GM10847 (cell line): ENCODE results near the gene PPM1J.

ENCODE experiments used
- POLR2A ChIP-seq: IDR thresholded peaks from 2 replicates; pipeline ENCODE4 v1.6.1; 2011; ENCODE audit not compliant: insufficient read length; ENCODE audit errors: extremely low read depth

Gene PPM1J, protein sequence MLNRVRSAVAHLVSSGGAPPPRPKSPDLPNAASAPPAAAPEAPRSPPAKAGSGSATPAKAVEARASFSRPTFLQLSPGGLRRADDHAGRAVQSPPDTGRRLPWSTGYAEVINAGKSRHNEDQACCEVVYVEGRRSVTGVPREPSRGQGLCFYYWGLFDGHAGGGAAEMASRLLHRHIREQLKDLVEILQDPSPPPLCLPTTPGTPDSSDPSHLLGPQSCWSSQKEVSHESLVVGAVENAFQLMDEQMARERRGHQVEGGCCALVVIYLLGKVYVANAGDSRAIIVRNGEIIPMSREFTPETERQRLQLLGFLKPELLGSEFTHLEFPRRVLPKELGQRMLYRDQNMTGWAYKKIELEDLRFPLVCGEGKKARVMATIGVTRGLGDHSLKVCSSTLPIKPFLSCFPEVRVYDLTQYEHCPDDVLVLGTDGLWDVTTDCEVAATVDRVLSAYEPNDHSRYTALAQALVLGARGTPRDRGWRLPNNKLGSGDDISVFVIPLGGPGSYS

DNA sequence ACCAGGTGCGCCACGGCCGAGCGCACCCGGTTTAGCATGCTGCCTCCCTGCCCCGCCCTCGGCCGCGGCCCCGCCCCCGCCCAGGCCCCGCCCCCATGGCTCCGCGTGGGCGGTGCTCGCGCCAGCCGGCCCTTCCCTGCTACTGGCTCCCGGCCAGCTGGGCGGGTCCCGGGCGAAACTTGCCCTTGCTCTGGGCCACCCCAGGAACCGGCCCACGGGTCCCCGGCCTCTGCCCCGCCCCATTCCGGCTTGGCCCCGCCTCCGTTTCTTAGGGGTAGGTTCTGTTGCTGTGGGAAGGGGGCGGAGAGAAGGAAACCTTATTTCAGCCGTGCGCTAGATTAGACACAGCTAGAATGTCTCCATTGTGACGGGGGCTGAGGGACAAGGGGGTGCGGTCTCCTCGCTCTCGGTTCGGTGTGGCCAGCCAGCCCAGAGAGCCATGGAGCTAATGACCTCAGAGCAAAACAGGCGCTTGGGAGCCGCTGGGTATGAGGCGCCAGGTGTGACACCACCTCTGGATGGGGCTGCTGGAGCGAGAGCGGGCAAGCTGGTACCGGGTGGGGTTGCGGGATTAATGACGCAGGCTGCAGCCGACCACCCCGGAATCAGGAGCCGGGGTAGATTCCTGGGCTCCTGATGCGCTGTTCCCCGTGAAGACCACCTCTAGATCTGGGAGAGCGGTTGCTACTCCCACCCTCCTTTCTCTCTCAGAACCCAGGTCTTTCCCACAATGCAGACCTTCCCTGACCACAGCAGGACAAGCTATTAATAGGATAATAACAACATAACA lies at the start of gene PPM1J:
Gene PPM1J (minus strand): TSS at position 69 of the 790 bp plus-strand sequence. CDS start 31 bp downstream, at position 38.
- no peak for TF ChIP-seq POLR2A

DNA sequence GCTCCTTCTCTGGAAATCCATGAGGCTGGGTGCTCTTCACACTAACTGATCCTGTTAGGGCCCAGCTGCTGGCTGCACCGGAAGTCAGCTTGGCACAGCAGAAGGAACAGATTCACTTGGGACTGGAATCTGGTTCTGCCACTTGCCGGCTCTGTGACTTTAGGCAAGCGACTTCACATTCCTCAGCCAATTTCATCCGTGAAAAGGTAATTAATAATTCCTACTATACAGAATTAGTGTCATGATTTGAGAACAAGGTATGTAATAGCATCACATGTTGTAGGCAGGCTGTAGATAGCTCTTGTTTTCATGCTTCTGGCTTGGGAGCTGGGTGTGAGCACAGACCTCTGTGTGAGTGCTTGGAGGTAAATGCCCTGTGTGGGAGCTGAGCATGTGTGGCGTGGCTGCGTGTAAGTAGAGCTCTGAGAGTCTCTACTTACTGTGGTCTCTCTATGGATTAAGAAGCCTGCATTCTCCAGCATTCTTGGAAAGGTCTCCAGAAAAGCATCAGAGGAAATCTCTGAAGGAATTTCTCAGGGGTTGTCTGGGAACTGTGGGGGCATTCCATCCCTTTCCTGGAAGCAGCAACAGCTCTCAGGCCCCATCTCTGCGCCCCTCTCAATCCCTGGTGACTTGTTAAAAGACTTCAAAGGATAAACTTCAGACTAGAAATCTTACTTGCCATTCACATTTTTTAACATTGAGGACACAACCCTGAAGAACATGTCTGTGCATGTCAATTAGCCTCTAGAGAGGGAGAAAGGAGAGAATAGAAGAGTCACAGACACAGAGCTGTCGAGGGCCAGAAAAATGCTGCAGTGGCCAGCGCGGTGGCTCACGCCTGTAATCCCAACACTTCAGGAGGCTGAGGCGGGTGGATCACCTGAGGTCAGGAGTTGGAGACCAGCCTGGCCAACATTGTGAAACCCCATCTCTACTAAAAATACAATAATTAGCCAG lies 47.7 kb upstream of the PPM1J start:
- TF ChIP-seq POLR2A: no peak

DNA sequence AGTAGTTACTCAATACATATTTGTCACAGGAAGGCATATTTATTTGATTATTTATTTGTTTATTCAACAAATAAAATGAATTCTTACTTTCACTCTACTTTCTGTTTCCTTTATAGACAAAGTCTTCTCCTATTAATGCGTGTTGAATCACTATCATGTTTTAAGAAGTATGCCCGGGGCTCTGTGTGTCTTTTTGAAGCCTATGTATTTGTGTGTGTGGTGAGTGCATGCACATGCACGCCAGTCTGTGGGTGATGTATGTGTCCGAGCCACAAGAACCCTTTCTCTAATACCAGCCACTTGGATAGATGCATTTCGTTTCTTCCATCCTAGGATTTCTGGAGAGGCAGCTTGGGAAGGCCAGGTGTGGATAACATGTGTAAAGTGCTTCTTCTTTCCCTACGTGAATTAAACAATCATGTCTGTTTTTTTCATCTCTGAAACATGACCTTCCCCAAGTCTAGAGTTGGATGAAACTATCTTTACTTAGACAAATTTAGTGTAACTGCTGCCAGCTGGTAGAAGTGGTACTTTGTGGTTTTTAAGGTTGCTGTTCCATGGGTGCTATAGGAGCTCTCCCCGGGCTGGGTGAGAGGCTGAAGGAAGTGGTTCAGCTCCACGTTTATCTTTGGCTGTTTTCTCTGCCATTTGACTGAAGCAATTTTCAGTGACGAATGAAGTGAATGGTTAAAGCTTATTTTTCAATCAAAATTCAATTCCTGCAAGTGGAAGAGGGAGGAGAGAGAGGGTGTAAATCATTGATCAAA lies 46.8 kb upstream of the PPM1J start:
- TF ChIP-seq POLR2A: no peak

DNA sequence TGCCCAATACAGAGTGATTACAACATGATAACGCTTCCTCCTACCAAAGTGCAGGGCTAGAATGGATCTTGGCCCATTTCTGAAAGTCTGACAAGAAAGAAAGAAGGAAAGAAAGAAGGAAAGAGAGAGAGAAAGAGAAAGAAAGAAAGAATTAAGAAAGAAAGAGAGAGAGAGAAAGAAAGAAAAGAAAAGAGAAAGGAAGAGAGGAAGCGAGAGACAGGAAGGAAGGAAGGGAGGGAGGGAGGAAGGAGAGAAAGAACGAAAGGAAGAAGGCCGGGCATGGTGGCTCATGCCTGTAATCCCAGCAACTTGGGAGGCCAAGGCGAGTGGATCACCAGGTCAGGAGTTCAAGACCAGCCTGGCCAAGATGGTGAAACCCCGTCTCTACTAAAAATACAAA lies 44.1 kb upstream of the PPM1J start:
- no peak for TF ChIP-seq POLR2A

DNA sequence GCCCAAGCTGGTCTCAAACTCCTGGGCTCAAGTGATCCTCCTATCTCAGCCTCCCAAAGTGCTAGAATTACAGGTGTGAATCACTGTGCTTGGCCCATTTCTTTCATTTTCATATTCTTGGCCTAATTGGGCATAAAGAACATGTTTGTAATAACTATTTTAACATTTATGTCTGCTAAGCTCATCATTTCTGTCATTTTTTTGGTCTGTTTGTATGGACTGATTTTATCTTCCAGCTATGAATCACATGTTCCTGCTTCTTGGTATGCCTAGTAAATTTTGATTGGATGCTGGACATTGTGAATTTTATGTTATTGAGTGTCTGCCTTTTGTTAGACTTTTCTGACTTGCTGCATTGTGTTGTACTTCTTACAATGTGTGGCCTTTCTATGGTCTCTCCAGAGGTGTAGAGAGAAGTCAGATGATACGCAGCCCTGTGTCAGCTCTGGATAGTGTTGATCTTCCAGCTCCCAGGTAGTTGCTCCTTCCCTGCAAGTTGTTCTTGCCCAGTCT lies 39.0 kb upstream of the PPM1J start:
- no peak for TF ChIP-seq POLR2A

DNA sequence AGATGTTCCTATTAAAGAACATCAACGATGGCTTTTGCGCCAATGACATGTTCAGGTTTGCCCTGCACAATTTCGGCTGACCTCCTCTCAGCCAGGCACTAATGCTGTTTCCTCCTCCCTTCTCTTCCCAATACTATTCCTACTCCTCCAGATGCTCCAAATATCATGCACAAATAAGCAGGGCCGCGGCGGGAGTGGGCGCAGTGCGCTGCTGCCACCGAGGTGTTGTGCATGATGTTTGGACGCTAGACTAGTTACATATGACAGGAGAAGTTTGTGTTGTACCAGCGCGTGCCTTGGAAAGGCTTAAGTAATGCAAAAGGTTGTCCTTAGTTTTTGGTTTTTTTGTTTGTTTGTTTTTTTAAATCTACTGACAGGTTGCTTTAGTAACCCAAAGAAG lies 33.3 kb upstream of the PPM1J start:
- TF ChIP-seq POLR2A: no peak

DNA sequence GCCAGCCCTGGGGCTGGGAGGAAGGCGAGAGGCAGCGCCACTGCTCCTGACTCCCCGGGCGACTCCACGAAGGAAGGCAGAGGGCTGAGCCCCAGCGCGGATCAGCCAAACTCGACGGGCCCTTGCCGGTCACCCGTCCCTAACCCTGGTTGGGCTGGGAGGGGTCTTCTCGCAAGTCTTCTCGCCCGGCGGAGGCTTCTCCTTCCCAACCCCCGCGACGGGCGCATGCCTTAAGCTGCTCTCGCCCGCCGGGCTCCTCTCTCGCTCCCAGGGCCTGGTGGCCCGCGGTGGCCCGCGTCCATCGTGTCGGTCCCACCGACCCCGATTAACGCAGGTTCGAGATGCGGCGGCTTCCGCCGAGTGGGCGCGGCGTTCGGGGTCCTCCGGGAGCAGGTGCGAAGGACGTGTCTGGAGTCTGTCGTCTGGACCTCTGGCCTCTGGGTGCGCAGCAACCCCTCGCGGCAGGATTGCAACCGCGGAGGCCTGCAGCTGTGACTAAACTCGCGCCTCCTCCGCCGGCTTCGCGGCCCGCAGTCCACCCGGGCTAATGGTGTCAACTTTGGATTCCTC lies 29.0 kb upstream of the PPM1J start:
- no peak for TF ChIP-seq POLR2A

DNA sequence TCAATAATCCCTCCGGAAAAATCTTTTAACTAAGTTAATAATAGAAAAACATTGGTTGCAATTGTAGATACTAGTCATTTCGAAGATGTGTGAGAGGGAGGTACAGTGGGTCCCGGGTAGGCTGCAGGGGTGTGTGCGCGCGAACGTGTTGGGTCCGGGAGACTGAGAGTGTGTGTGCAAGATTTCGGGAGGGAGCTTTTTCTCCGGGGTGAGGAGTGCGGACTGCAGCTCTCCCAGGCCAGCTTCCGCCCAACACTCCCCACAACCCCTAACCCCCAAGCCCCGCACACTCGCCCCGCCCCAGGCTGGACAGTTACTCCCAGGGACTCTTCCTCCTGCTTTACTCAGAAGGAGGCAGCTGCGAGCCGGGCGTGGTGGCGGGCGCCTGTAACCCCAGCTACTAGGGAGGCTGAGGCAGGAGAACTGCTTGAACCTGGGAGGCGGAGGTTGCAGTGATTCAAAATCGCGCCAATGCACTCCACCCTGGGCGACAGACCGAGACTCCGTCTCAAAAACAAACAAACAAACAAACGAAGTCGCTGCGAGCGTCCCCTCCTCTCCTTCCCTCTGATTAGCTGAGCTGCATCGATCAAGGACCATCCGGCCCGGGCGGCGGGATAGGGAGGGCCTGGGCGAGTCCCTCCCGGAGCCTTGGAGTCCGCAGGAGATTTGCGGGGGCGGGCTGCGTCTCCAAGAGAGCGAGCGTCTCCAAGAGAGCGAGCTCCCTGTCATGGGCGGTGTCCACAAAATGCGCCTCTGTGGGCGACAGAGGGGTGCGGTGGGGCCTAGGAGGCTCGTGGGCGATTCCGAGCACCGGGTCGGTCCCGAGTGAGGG lies 28.3 kb upstream of the PPM1J start:
- no peak for TF ChIP-seq POLR2A

DNA sequence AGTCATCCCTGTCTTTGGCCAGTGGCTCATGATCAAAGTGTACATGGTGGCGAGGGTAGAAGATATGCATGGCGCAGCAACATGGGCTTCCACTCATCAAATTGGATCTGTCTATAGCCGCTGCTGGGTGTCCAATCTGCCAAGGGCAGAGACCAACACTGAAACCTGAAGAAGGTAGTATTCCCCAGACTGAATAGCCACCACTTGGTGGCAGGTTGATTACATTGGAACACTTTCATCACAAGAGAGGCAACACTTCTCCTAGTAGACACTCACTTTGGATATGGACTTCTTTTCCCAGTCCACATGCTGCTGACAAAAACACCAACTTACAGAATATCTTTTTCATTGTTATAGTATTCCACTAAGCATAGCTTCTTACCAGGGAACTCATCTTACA lies 22.4 kb upstream of the PPM1J start:
- no peak for TF ChIP-seq POLR2A

DNA sequence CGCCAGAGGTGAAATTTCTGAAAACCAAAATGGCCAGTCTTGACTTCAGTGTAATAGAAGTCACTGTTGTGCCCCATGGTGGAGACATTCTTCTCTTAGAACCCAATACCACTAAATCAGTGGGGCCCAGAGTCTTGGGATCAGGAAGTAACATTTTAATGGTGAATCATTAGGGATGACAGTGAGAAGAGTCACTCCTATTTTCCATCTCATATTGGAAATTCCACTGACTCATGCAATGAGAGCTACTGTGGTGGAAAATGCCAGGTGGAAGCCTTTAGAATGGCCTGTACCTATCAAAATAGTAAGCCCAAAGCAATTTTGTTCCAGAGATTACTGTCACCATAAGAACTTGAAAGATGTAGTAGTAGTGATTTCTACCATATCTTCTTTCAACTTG lies 20.6 kb upstream of the PPM1J start:
- no peak for TF ChIP-seq POLR2A

DNA sequence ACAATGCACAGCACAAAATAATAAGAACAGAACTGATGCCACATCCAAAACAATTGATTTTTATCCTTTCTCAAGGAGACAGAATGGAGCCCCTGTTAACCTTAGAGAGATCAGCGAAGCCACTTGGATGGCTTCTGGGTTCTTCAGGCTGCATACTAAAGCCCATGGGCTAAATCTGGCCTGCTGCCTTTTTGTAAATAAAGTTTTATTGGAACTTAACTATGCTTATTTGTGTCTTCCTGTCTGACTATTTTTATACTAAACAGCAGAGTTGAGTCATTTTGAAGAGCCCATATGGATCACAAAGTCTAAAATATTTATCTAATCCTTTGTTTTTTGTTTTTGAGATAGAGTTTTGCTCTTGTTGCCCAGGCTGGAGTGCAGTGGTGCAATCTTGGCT lies 16.3 kb upstream of the PPM1J start:
- TF ChIP-seq POLR2A: no peak

DNA sequence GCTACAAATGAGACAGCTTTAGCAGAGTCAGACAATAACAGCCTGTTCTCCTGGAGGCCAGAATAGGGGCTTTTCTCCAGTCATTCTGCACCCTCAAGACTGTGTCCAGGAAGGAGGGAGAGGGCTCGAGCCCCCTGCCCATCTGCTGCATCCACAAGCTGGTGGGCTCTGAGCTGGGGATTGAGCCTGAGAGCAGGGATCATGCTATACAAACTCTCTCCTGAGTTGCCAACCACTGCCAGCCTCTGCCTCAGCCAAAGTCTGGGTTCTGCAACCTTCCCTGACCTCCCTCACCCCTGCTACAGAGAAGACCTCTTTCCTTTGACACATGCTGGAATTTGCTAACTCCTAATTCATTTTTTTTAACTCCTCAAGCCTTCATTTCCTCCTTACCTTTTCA lies 14.8 kb upstream of the PPM1J start:
- TF ChIP-seq POLR2A: no peak

DNA sequence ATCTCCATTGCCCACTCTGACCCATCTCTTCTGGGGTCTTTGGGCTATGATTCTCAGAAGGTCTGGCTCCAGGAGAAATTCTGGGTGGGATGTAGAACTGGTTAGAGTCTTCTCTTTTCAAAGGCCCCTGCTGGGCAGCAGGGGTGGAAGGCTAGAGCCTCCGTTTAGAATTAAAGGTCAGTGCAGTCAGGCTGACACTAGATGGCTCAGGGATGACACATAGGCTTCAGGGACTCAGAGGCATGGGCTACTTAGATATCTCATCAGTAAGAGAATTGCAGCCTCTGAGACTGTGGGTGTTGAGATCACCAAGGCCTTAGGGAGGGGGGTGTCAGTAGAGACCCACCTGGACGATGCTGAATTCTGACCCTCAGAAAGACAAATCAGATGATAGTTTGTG lies 12.6 kb upstream of the PPM1J start:
- no peak for TF ChIP-seq POLR2A
